AG04449 (cell line): ENCODE results near the gene ACSL1.
"Not testable (repeated sequence)": the region's sequence is repeated elsewhere in the genome, so short reads cannot be mapped to it uniquely, and the experiment has no call there.

Source experiments
- CTCF ChIA-PET: fragments of 350-600 bp; formaldehyde crosslinking; extraction: SDS; loops from one replicate; lab custom pipeline; 2021; ENCODE audit warnings: antibody characterized with exemption; lab: Yijun Ruan, JAX
- POLR2A ChIA-PET: fragments of 400-600, 350-600 bp; formaldehyde crosslinking; extraction: SDS; loops from one replicate; lab custom pipeline; 2020; ENCODE audit warnings: antibody characterized with exemption, inconsistent platforms; lab: Yijun Ruan, JAX
- DNase-seq: peaks from one replicate; pipeline ENCODE4 v3.0.0-alpha.2; 2010; ENCODE audit warnings: low read depth, low spot score
- H3K4me3 ChIP-seq: 2 replicates; pipeline ENCODE4 v1.5.1; 2011; ENCODE audit warnings: low read depth, mild to moderate bottlenecking, control low read depth, low read length
- CTCF ChIP-seq: IDR thresholded peaks from one replicate; pipeline ENCODE4 v1.5.1; 2011; ENCODE audit warnings: mild to moderate bottlenecking, moderate library complexity, low read length, control low read depth, inconsistent platforms; ENCODE audit not compliant: insufficient read depth; ENCODE audit errors: missing control alignments

ACSL1 gene

GRCh38 chr4:184748251-184748652 lies 77.5 kb downstream of the ACSL1 start:
- H3K4me3 ChIP-seq: no peak overlapping the region
- ChIA-PET POLR2A (no interaction called here), CTCF (interaction anchor here (3.2 kb wide), 1 partner anchor 13 kb away, joined by 44 read pairs; the partner anchor contains the start of gene CENPU)
- DNase-seq: no peak
- TF ChIP-seq CTCF: no peak

GRCh38 chr4:184747034-184747830 lies 78.5 kb downstream of the ACSL1 start:
- TF ChIP-seq CTCF: no peak
- no peak for DNase-seq
- no peak overlapping the region for H3K4me3 ChIP-seq
- CTCF ChIA-PET: interaction anchor here (0.8 to 3.2 kb wide), 10 partner anchors 9 to 1390 kb away, joined by 3 to 44 read pairs (median 8); partner anchors contain the start of gene CENPU
- POLR2A ChIA-PET: interaction anchor here (0.8 to 0.9 kb wide), 2 partner anchors 9 to 98 kb away, joined by 3 to 4 read pairs; partner anchors contain the start of gene CASP3

- no peak overlapping the region for H3K4me3 ChIP-seq
- ChIA-PET POLR2A (interaction anchor here (0.9 kb wide), 1 partner anchor 11 kb away, joined by 4 read pairs; no protein-coding TSS in a partner anchor), CTCF (interaction anchor here (0.6 to 3.2 kb wide), 37 partner anchors 10 to 1391 kb away, joined by 3 to 44 read pairs (median 4); partner anchors contain the start of genes ACSL1, CENPU and SLC25A4)
- DNase-seq: peak; percentile 87
- peak; percentile 75 for TF ChIP-seq CTCF
Observed at GRCh38 chr4:184745831-184746795, 79.7 kb downstream of the ACSL1 start.

GRCh38 chr4:184744236-184744635 lies 81.5 kb downstream of the ACSL1 start:
- no peak overlapping the region for H3K4me3 ChIP-seq
- ChIA-PET CTCF (interaction anchor here (1.5 kb wide), 1 partner anchor 10 kb away, joined by 5 read pairs; the partner anchor contains the start of gene CENPU), POLR2A (no interaction called here)
- DNase-seq: no peak
- no peak for TF ChIP-seq CTCF

GRCh38 chr4:184743650-184744049 lies 82.1 kb downstream of the ACSL1 start:
- CTCF ChIA-PET: interaction anchor here (1.5 to 1.6 kb wide), 2 partner anchors 9 to 261 kb away, joined by 5 read pairs; partner anchors contain the start of gene CENPU
- TF ChIP-seq CTCF: no peak
- no peak for DNase-seq
- no peak overlapping the region for H3K4me3 ChIP-seq
- POLR2A ChIA-PET: no interaction called here

GRCh38 chr4:184741651-184742050 lies 84.1 kb downstream of the ACSL1 start:
- DNase-seq, POLR2A ChIA-PET: not testable (repeated sequence)

More at GRCh38 chr4:184741651-184742050, 84.1 kb downstream of the ACSL1 start:
- not testable (repeated sequence) for H3K4me3 ChIP-seq
- CTCF ChIA-PET: interaction anchor here (0.8 to 0.9 kb wide), 2 partner anchors 19 to 243 kb away, joined by 3 to 5 read pairs; no protein-coding TSS in a partner anchor
